Left ventricle myocardium inferior (tissue), 1 donor: ENCODE data around the gene CD3G. TPM values are rescaled to one million over a fixed set of nuclear protein-coding genes. Genes with fewer than 3 reads are reported as not detected.

Experiments
- DNase-seq: peaks from one replicate; pipeline ENCODE4 v3.0.0-alpha.2; 2020
- H3K27ac ChIP-seq: fragments of 200-600 bp; replicated peaks from 2 replicates; pipeline ENCODE4 v1.8.0; 2021
- H3K27me3 ChIP-seq: fragments of 200-600 bp; 2 replicates; pipeline ENCODE4 v1.8.0; 2021; ENCODE audit warnings: low read depth
- H3K36me3 ChIP-seq: fragments of 200-600 bp; 2 replicates; pipeline ENCODE4 v1.8.0; 2021
- H3K4me1 ChIP-seq: fragments of 200-600 bp; 2 replicates; pipeline ENCODE4 v1.8.0; 2021
- H3K4me3 ChIP-seq: fragments of 200-600 bp; 2 replicates; pipeline ENCODE4 v1.8.0; 2021; ENCODE audit warnings: mild to moderate bottlenecking, moderate library complexity
- H3K9me3 ChIP-seq: fragments of 200-600 bp; replicated peaks from 2 replicates; pipeline ENCODE4 v1.8.0; 2021
- CTCF ChIP-seq: fragments of 200-600 bp; IDR thresholded peaks from 2 replicates; pipeline ENCODE4 v1.8.0; 2021; ENCODE audit warnings: antibody characterized with exemption, mild to moderate bottlenecking, borderline replicate concordance
- intact Hi-C: fragments of 100-400 bp; cut with micrococcal nuclease; formaldehyde crosslinking; loops from one replicate; pipeline ENCODE4 v1.11.0; 2022
- total RNA-seq: library from RNA; stranded (reverse); fragmentation: NEBNext Ultra II Directional; extraction: Animal tissue kit (Norgen Biotek cat#: 25700); gene quantifications from one replicate; pipeline ENCODE4 v1.2.1, GENCODE V29; 2021
- donor health status: DM: no; HTN: yes; CAD: no; lungs with severe emphysema.

The CD3G gene
- total RNA-seq, 1 donor from 2014 or later, result 0.16 TPM

GRCh38 chr11:118311518-118311917 is 32.6 kb upstream of the CD3G start:
- no peak overlapping the region for H3K4me3 ChIP-seq
- DNase-seq, result no peak
- H3K27me3 ChIP-seq, result peaks cover 54% of the 10 kb centered on the region
- H3K27ac ChIP-seq, result no peak overlapping the region
- no peaks in the 10 kb centered on the region for H3K36me3 ChIP-seq
- peaks cover 17% of the 10 kb centered on the region for H3K4me1 ChIP-seq
- intact Hi-C loops, result no loop called here
- TF ChIP-seq CTCF, result no peak
- H3K9me3 ChIP-seq, result no peaks in the 10 kb centered on the region

GRCh38 chr11:118312328-118312727 is 31.8 kb upstream of the CD3G start:
- peaks cover 54% of the 10 kb centered on the region for H3K27me3 ChIP-seq
- intact Hi-C loops, result no loop called here

GRCh38 chr11:118313242-118313641 is 30.9 kb upstream of the CD3G start:
- Histone ChIP-seq H3K27ac (no peak overlapping the region), H3K4me1 (peaks cover 23% of the 10 kb centered on the region), H3K4me3 (no peak overlapping the region), H3K27me3 (peaks cover 54% of the 10 kb centered on the region), H3K36me3 (no peaks in the 10 kb centered on the region), H3K9me3 (no peaks in the 10 kb centered on the region)
- TF ChIP-seq CTCF, result no peak
- DNase-seq, result no peak
- intact Hi-C loops, result no loop called here

More at GRCh38 chr11:118312328-118312727, 31.8 kb upstream of the CD3G start:
- no peak for DNase-seq
- no peak for TF ChIP-seq CTCF
- Histone ChIP-seq H3K36me3 (no peaks in the 10 kb centered on the region), H3K9me3 (no peaks in the 10 kb centered on the region), H3K4me3 (no peak overlapping the region), H3K4me1 (peaks cover 23% of the 10 kb centered on the region), H3K27ac (no peak overlapping the region)

- intact Hi-C loops, result no loop called here
- no peak for TF ChIP-seq CTCF
- H3K4me3 ChIP-seq, result no peak overlapping the region
- no peak for DNase-seq
- peaks cover 23% of the 10 kb centered on the region for H3K4me1 ChIP-seq
- H3K27me3 ChIP-seq, result peaks cover 43% of the 10 kb centered on the region
- H3K27ac ChIP-seq, result no peak overlapping the region
- H3K36me3 ChIP-seq, result no peaks in the 10 kb centered on the region
- no peaks in the 10 kb centered on the region for H3K9me3 ChIP-seq
Measured at GRCh38 chr11:118314988-118315411, 29.1 kb upstream of the CD3G start.

GRCh38 chr11:118318124-118318523 is 26.0 kb upstream of the CD3G start:
- DNase-seq, result no peak
- intact Hi-C loops, result no loop called here
- no peaks in the 10 kb centered on the region for H3K36me3 ChIP-seq
- TF ChIP-seq CTCF, result no peak
- H3K4me3 ChIP-seq, result no peak overlapping the region
- no peak overlapping the region for H3K27ac ChIP-seq
- peaks cover 20% of the 10 kb centered on the region for H3K27me3 ChIP-seq
- H3K9me3 ChIP-seq, result no peaks in the 10 kb centered on the region
- peaks cover 23% of the 10 kb centered on the region for H3K4me1 ChIP-seq
